GM12873 (cell line): ENCODE results near the gene TTC32.

Experiments used
- TF ChIP-seq, protein P1 (sequence below): IDR thresholded peaks from 2 replicates; pipeline ENCODE4 v1.5.1; 2012; ENCODE audit warnings: low read depth, mild to moderate bottlenecking, moderate library complexity, low read length, control low read depth; ENCODE audit not compliant: insufficient read depth; ENCODE audit errors: missing control alignments

Gene TTC32

DNA sequence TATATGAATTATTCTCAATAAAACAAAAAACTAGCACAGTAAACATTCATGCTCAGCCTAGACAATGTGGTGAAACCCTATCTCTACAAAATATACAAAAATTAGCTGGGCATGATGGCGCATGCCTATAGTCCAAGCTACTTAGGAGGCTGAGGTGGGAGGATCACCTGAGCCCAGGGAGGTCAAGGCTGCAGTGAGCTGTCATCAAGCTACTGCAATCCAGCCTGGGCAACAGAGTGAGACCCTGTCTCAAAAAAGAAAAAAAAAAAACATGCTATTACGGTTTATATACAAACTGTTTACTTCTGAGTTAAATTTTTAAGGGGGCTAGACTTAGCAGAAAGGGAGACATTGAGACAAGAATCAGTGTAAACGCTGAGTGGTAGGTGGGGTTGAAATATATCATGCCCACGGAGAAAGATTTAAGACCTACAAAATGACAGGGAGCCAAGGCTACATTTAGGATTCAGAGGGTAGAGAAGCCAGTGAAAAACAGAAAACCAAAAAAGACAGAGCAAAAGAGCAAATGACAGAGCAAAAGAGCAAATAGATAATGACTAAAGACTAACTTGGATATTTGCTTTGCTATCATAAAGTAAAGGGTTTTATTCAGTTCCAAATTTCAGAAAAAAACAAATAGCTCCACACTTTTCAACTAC is 7.5 kb downstream of the TTC32 start:
- TF ChIP-seq, protein P1, sequence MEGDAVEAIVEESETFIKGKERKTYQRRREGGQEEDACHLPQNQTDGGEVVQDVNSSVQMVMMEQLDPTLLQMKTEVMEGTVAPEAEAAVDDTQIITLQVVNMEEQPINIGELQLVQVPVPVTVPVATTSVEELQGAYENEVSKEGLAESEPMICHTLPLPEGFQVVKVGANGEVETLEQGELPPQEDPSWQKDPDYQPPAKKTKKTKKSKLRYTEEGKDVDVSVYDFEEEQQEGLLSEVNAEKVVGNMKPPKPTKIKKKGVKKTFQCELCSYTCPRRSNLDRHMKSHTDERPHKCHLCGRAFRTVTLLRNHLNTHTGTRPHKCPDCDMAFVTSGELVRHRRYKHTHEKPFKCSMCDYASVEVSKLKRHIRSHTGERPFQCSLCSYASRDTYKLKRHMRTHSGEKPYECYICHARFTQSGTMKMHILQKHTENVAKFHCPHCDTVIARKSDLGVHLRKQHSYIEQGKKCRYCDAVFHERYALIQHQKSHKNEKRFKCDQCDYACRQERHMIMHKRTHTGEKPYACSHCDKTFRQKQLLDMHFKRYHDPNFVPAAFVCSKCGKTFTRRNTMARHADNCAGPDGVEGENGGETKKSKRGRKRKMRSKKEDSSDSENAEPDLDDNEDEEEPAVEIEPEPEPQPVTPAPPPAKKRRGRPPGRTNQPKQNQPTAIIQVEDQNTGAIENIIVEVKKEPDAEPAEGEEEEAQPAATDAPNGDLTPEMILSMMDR, result no peak

- TF ChIP-seq, protein P1, result no peak
These were observed 8.2 kb downstream of the TTC32 start for GRCh38 chr2:19893520-19894133.

DNA sequence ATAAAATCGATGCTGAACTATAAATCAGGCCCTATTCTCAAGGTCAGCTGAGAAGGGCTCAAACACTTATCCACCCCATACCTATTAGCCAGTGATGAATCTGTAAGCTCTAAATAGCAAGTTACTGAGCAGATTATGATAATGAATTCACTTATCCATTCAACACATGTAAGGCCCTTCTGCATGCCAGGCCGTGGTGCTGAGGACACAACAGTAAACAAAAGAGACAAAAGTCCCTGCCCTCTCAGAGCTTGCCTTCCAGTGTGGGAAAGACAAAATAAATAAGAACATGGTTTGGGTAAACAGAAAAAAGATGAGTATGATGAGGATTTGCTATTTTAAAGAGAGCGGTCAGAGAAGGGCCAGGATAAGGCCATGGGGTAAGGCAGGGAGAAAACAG is 11.7 kb downstream of the TTC32 start:
- TF ChIP-seq, protein P1, result no peak

DNA sequence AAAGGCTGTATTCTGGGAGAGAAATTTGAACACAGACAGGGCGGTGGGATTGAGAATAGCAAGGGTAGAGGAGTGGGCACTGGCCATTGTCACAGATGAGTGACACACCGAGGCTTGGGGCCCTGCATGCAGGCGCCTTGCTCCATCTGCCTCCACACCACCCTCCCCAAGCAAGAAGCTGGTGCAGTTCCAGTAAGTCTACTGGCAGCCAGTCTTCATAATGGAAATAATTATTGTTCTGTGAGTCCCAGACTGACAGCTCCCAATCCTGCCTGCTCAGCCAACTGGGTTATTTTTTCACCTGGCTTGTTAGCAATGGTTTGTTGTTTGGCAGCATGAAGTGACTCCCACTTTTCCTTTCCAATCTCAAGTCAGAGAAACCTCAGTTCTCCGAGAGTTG is 13.0 kb downstream of the TTC32 start:
- TF ChIP-seq, protein P1, result no peak

DNA sequence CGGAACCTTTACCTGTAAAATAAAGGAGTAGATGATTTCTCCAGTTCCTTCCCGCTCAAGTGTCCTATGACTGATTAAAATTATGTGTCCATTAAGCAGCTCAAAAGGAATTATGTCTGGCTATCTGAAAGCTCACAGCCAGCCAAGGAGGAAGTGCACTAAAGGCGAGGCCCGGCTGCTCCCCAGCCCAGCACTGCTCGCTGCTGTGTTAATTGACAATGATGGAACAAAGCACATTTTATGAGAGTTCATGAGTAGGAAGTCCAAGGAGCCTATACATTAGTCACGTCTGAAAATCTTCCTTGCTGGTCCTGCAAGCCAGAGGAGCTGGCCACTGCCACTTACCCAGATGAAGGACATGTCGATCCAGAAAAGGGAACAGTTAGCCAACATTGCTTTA is 14.3 kb downstream of the TTC32 start:
- TF ChIP-seq, protein P1, result no peak

GRCh38 chr2:19886261-19886660 is 15.5 kb downstream of the TTC32 start:
- TF ChIP-seq, protein P1, result no peak

GRCh38 chr2:19885791-19886190 is 16.0 kb downstream of the TTC32 start:
- TF ChIP-seq, protein P1, result no peak
